Transverse colon (tissue), 4 donors: ENCODE results near the gene LARGE1.

Source experiments
- CTCF ChIP-seq, 5 experiments: fragments of 200-600 bp in 3 of 5; fragments of 450-650 bp in 2 of 5; sonication (generic) in 3 of 5; IDR thresholded peaks; 1 replicate in 2 of 5; 2 replicates in 3 of 5; pipeline ENCODE4 v1.5.1; 2016 to 2017; ENCODE audit warnings: antibody characterized with exemption in 5 of 5, inconsistent platforms in 3 of 5, mild to moderate bottlenecking in 2 of 5, moderate library complexity in 1 of 5
- POLR2A ChIP-seq: fragments of 450-650 bp; IDR thresholded peaks from one replicate; pipeline ENCODE4 v1.6.1; 2016; ENCODE audit warnings: antibody characterized with exemption, mild to moderate bottlenecking, moderate library complexity
- POLR2AphosphoS5 ChIP-seq, 3 donors: sonication (generic); formaldehyde crosslinking; IDR thresholded peaks; one replicate each; pipeline ENCODE4 v1.6.1; 2016; ENCODE audit warnings: antibody characterized with exemption in 3 of 3

- TF ChIP-seq POLR2A (no peak), CTCF (IDR thresholded peaks at IDR 0.05) (no peak), POLR2AphosphoS5 (IDR thresholded peaks at IDR 0.05) (no peak)
These were observed 617.2 kb downstream of the LARGE1 start for GRCh38 chr22:33303099-33303498.
